H9 (cell line): ENCODE measurements around the gene SCFD2. TPM values are rescaled to one million over a fixed set of nuclear protein-coding genes. Genes with fewer than 3 reads are reported as not detected.

Experiments
- DNase-seq: peaks from one replicate; pipeline ENCODE4 v3.0.0-alpha.2; 2017
- H2AFZ ChIP-seq: one replicate; pipeline ENCODE4 v1.6.1; 2013; ENCODE audit warnings: mild to moderate bottlenecking, low read length, control low read depth, moderate library complexity
- H2AK5ac ChIP-seq: 2 replicates; pipeline ENCODE4 v1.6.1; 2013; ENCODE audit warnings: low read length, control low read depth, mixed read lengths; ENCODE audit not compliant: insufficient read length
- H2BK120ac ChIP-seq: one replicate; pipeline ENCODE4 v1.6.1; 2013; ENCODE audit warnings: low read depth, mild to moderate bottlenecking, low read length, control low read depth, inconsistent platforms; ENCODE audit not compliant: poor library complexity, severe bottlenecking
- H2BK12ac ChIP-seq: 2 replicates; pipeline ENCODE4 v1.6.1; 2013; ENCODE audit warnings: low read length, control low read depth, mixed read lengths, low read depth; ENCODE audit not compliant: insufficient read length
- H2BK15ac ChIP-seq: 2 replicates; pipeline ENCODE4 v1.6.1; 2013; ENCODE audit warnings: low read depth, low read length, control low read depth
- H2BK20ac ChIP-seq: one replicate; pipeline ENCODE4 v1.6.1; 2013; ENCODE audit warnings: low read depth, mild to moderate bottlenecking, low read length, control low read depth, inconsistent platforms; ENCODE audit not compliant: poor library complexity, severe bottlenecking
- H2BK5ac ChIP-seq: 2 replicates; pipeline ENCODE4 v1.6.1; 2013; ENCODE audit warnings: low read length, control low read depth, mixed read lengths; ENCODE audit not compliant: insufficient read length
- H3K14ac ChIP-seq: 2 replicates; pipeline ENCODE4 v1.6.1; 2013; ENCODE audit warnings: low read length, control low read depth; ENCODE audit not compliant: insufficient read depth
- H3K18ac ChIP-seq: 2 replicates; pipeline ENCODE4 v1.6.1; 2013; ENCODE audit warnings: low read depth, mild to moderate bottlenecking, mixed read lengths, low read length, control low read depth; ENCODE audit not compliant: insufficient read length
- H3K23ac ChIP-seq: 2 replicates; pipeline ENCODE4 v1.6.1; 2013; ENCODE audit warnings: low read length, control low read depth, mixed read lengths, low read depth; ENCODE audit not compliant: insufficient read length
- H3K23me2 ChIP-seq: 2 replicates; pipeline ENCODE4 v1.6.1; 2013; ENCODE audit warnings: low read depth, mild to moderate bottlenecking, mixed read lengths, low read length, control low read depth; ENCODE audit not compliant: insufficient read length, poor library complexity, severe bottlenecking
- H3K27ac ChIP-seq: 2 replicates; pipeline ENCODE4 v1.5.1; 2013; ENCODE audit warnings: low read length, control low read depth, mixed read lengths, low read depth; ENCODE audit not compliant: insufficient read length
- H3K27me3 ChIP-seq: 2 replicates; pipeline ENCODE4 v1.6.1; 2013; ENCODE audit warnings: low read length, control low read depth, inconsistent platforms; ENCODE audit not compliant: insufficient read depth
- H3K4ac ChIP-seq: 2 replicates; pipeline ENCODE4 v1.6.1; 2013; ENCODE audit warnings: low read depth, mild to moderate bottlenecking, control low read depth, inconsistent platforms, low read length, moderate library complexity
- H3K4me1 ChIP-seq: 2 replicates; pipeline ENCODE4 v1.6.1; 2013; ENCODE audit warnings: low read length, control low read depth, inconsistent platforms; ENCODE audit not compliant: insufficient read depth
- H3K4me2 ChIP-seq: 2 replicates; pipeline ENCODE4 v1.6.1; 2013; ENCODE audit warnings: low read length, control low read depth, mixed read lengths; ENCODE audit not compliant: insufficient read length, insufficient read depth
- H3K56ac ChIP-seq: 2 replicates; pipeline ENCODE4 v1.6.1; 2013; ENCODE audit warnings: low read depth, mild to moderate bottlenecking, mixed read lengths, low read length, control low read depth; ENCODE audit not compliant: insufficient read length
- H3K79me1 ChIP-seq: 2 replicates; pipeline ENCODE4 v1.6.1; 2013; ENCODE audit warnings: low read depth, mild to moderate bottlenecking, moderate library complexity, low read length, control low read depth, inconsistent platforms; ENCODE audit not compliant: insufficient read depth, poor library complexity, severe bottlenecking
- H3K79me2 ChIP-seq: 2 replicates; pipeline ENCODE4 v1.6.1; 2013; ENCODE audit warnings: low read length, control low read depth, inconsistent platforms; ENCODE audit not compliant: insufficient read depth
- H3K9ac ChIP-seq: 2 replicates; pipeline ENCODE4 v1.6.1; 2013; ENCODE audit warnings: low read length, control low read depth, mixed read lengths; ENCODE audit not compliant: insufficient read length; ENCODE audit errors: extremely low read depth
- H3K9me3 ChIP-seq: one replicate; pipeline ENCODE4 v1.6.1; 2013; ENCODE audit warnings: low read depth, low read length, inconsistent platforms; ENCODE audit not compliant: control insufficient read depth
- H3T11ph ChIP-seq: one replicate; pipeline ENCODE4 v1.6.1; 2013; ENCODE audit warnings: mild to moderate bottlenecking, low read length, control low read depth, inconsistent platforms
- H4K20me1 ChIP-seq: one replicate; pipeline ENCODE4 v1.6.1; 2013; ENCODE audit not compliant: control insufficient read depth, insufficient read length, insufficient read depth
- H4K5ac ChIP-seq: 2 replicates; pipeline ENCODE4 v1.6.1; 2013; ENCODE audit warnings: low read depth, mild to moderate bottlenecking, mixed read lengths, low read length, control low read depth; ENCODE audit not compliant: insufficient read length
- H4K8ac ChIP-seq: replicated peaks from 2 replicates; pipeline ENCODE4 v1.6.1; 2013; ENCODE audit warnings: low read length, control low read depth, mixed read lengths, low read depth; ENCODE audit not compliant: insufficient read length
- H4K91ac ChIP-seq: 2 replicates; pipeline ENCODE4 v1.6.1; 2013; ENCODE audit warnings: low read depth, mild to moderate bottlenecking, moderate library complexity, mixed read lengths, low read length, control low read depth; ENCODE audit not compliant: insufficient read length
- H3K27ac Mint-ChIP-seq, 3 experiments: 2 replicates in 2 of 3; 3 replicates in 1 of 3; pipeline ENCODE4 v1.8.0; 2020 to 2021; ENCODE audit warnings: mixed read lengths in 3 of 3, mild to moderate bottlenecking in 1 of 3, moderate library complexity in 1 of 3
- H3K27me3 Mint-ChIP-seq: 2 replicates; pipeline ENCODE4 v1.8.0; 2021; ENCODE audit warnings: low read depth, mild to moderate bottlenecking, moderate library complexity, mixed read lengths
- H3K36me3 Mint-ChIP-seq, 3 experiments: 2 replicates in 2 of 3; 3 replicates in 1 of 3; pipeline ENCODE4 v1.8.0; 2020 to 2021; ENCODE audit warnings: low read depth in 3 of 3, mixed read lengths in 3 of 3; ENCODE audit not compliant: insufficient read depth in 1 of 3
- H3K4me1 Mint-ChIP-seq, 2 experiments: 2 replicates each; pipeline ENCODE4 v1.8.0; 2020; ENCODE audit warnings: mixed read lengths in 2 of 2
- H3K4me3 Mint-ChIP-seq, 2 experiments: 2 replicates in 1 of 2; 3 replicates in 1 of 2; pipeline ENCODE4 v1.8.0; 2020 to 2021; ENCODE audit warnings: mild to moderate bottlenecking in 2 of 2, mixed read lengths in 2 of 2, moderate library complexity in 1 of 2
- H3K9me3 Mint-ChIP-seq, 2 experiments: 2 replicates in 1 of 2; 3 replicates in 1 of 2; pipeline ENCODE4 v1.8.0; 2020; ENCODE audit warnings: mild to moderate bottlenecking in 2 of 2, mixed read lengths in 2 of 2, moderate library complexity in 1 of 2
- CTCF ChIP-seq: fragments of 200-600 bp; sonication (generic); conservative IDR thresholded peaks from 3 replicates; pipeline ENCODE4 v1.8.0; 2021; ENCODE audit warnings: antibody characterized with exemption, mild to moderate bottlenecking
- WGBS: extraction: QIAGEN DNeasy Blood & Tissue Kit; methylation state at CpG from one replicate; pipeline ENCODE4 v1.1.7; 2013; ENCODE audit warnings: missing lambda C conversion rate, low lambda C conversion rate, mixed read lengths; ENCODE audit not compliant: insufficient read length; ENCODE audit errors: extremely low coverage; 5-methylcytosine and 5-hydroxymethylcytosine counted together
- total RNA-seq: library from RNA; stranded (reverse); gene quantifications from 2 replicates; pipeline ENCODE4 v1.2.1, GENCODE V29; 2021

Gene SCFD2
- total RNA-seq, 1 experiment from 2014 or later, result 10.1 TPM

GRCh38 chr4:53043055-53043454, 322.8 kb downstream of the SCFD2 start:
- no peak overlapping the region for H4K91ac ChIP-seq
- no peak overlapping the region for H3T11ph ChIP-seq
- Mint-ChIP-seq H3K27me3 (no peaks in the 10 kb centered on the region), H3K27ac (no peak overlapping the region), H3K36me3 (no peaks in the 10 kb centered on the region), H3K4me3 (no peak overlapping the region), H3K4me1 (peaks cover 7 to 11% of the 10 kb centered on the region in 2 experiments), H3K9me3 (no peaks in the 10 kb centered on the region)
- no peaks in the 10 kb centered on the region for H3K9me3 ChIP-seq
- H2BK5ac ChIP-seq, result no peak overlapping the region
- H4K5ac ChIP-seq, result no peak overlapping the region
- H3K18ac ChIP-seq, result no peak overlapping the region
- H2BK20ac ChIP-seq, result no peak overlapping the region
- H3K23me2 ChIP-seq, result no peaks in the 10 kb centered on the region
- no peak overlapping the region for H2AK5ac ChIP-seq
- no peak for TF ChIP-seq CTCF
- no peak overlapping the region for H4K8ac ChIP-seq
- H3K79me1 ChIP-seq, result no peaks in the 10 kb centered on the region
- no peak overlapping the region for H3K27ac ChIP-seq
- no peak overlapping the region for H2BK12ac ChIP-seq
- no peak overlapping the region for H2BK120ac ChIP-seq
- H2AFZ ChIP-seq, result no peak overlapping the region
- no CpG with 5 or more reads among the region's 3 CpGs for WGBS
- DNase-seq, result no peak
- no peaks in the 10 kb centered on the region for H3K27me3 ChIP-seq
- no peak overlapping the region for H3K14ac ChIP-seq
- H3K4me1 ChIP-seq, result no peaks in the 10 kb centered on the region
- no peak overlapping the region for H3K56ac ChIP-seq
- no peak overlapping the region for H3K4me2 ChIP-seq
- no peaks in the 10 kb centered on the region for H3K79me2 ChIP-seq
- H3K4ac ChIP-seq, result no peak overlapping the region
- no peak overlapping the region for H3K23ac ChIP-seq
- no peak overlapping the region for H3K9ac ChIP-seq
- H4K20me1 ChIP-seq, result no peaks in the 10 kb centered on the region
- H2BK15ac ChIP-seq, result no peak overlapping the region
